ENCODE results near the gene KIF21B.

Gene KIF21B

GRCh38 chr1:201006450-201006849 is 17.1 kb downstream of the KIF21B start:
- H3K9me3 ChIP-seq (ENCODE audit: control insufficient read depth, low read depth, low read length): no peaks in the 10 kb centered on the region
- H3K4me3 ChIP-seq (ENCODE audit: low read length): no peak overlapping the region
- H3K36me3 ChIP-seq (ENCODE audit: control insufficient read depth, low read depth, low read length): peaks cover 21% of the 10 kb centered on the region
- peaks cover 8% of the 10 kb centered on the region for H3K4me1 ChIP-seq (ENCODE audit: control insufficient read depth, low read depth, low read length)
- H3K27me3 ChIP-seq (ENCODE audit: control insufficient read depth, insufficient read depth, low read length): no peaks in the 10 kb centered on the region
- no peak overlapping the region for H3K9ac ChIP-seq (ENCODE audit: low read length)
- no peak overlapping the region for H3K27ac ChIP-seq (ENCODE audit: low read length)

- no peak overlapping the region for H3K27ac ChIP-seq (ENCODE audit: low read length)
- H3K9me3 ChIP-seq (ENCODE audit: control insufficient read depth, low read depth, low read length): no peaks in the 10 kb centered on the region
- no peak overlapping the region for H3K4me3 ChIP-seq (ENCODE audit: low read length)
- H3K4me1 ChIP-seq (ENCODE audit: control insufficient read depth, low read depth, low read length): no peaks in the 10 kb centered on the region
- H3K27me3 ChIP-seq (ENCODE audit: control insufficient read depth, insufficient read depth, low read length): no peaks in the 10 kb centered on the region
- H3K9ac ChIP-seq (ENCODE audit: low read length): no peak overlapping the region
- H3K36me3 ChIP-seq (ENCODE audit: control insufficient read depth, low read depth, low read length): peaks cover 24% of the 10 kb centered on the region
Measured at GRCh38 chr1:201004732-201005131, 18.8 kb downstream of the KIF21B start.

- Histone ChIP-seq H3K27ac (ENCODE audit: low read length) (no peak overlapping the region), H3K36me3 (ENCODE audit: control insufficient read depth, low read depth, low read length) (peaks cover 24% of the 10 kb centered on the region), H3K4me1 (ENCODE audit: control insufficient read depth, low read depth, low read length) (no peaks in the 10 kb centered on the region)
Measured at GRCh38 chr1:201004154-201004553, 19.4 kb downstream of the KIF21B start.

GRCh38 chr1:201002510-201002909 is 21.0 kb downstream of the KIF21B start:
- Histone ChIP-seq H3K4me3 (ENCODE audit: low read length) (no peak overlapping the region), H3K9ac (ENCODE audit: low read length) (no peak overlapping the region), H3K9me3 (ENCODE audit: control insufficient read depth, low read depth, low read length) (no peaks in the 10 kb centered on the region), H3K27me3 (ENCODE audit: control insufficient read depth, insufficient read depth, low read length) (no peaks in the 10 kb centered on the region), H3K36me3 (ENCODE audit: control insufficient read depth, low read depth, low read length) (peaks cover 30% of the 10 kb centered on the region), H3K27ac (ENCODE audit: low read length) (no peak overlapping the region), H3K4me1 (ENCODE audit: control insufficient read depth, low read depth, low read length) (no peaks in the 10 kb centered on the region)

More at GRCh38 chr1:201004154-201004553, 19.4 kb downstream of the KIF21B start:
- Histone ChIP-seq H3K27me3 (ENCODE audit: control insufficient read depth, insufficient read depth, low read length) (no peaks in the 10 kb centered on the region), H3K4me3 (ENCODE audit: low read length) (no peak overlapping the region), H3K9me3 (ENCODE audit: control insufficient read depth, low read depth, low read length) (no peaks in the 10 kb centered on the region), H3K9ac (ENCODE audit: low read length) (no peak overlapping the region)

- H3K4me3 ChIP-seq (ENCODE audit: low read length): no peak overlapping the region
- no peaks in the 10 kb centered on the region for H3K9me3 ChIP-seq (ENCODE audit: control insufficient read depth, low read depth, low read length)
- H3K9ac ChIP-seq (ENCODE audit: low read length): no peak overlapping the region
- no peaks in the 10 kb centered on the region for H3K27me3 ChIP-seq (ENCODE audit: control insufficient read depth, insufficient read depth, low read length)
- H3K4me1 ChIP-seq (ENCODE audit: control insufficient read depth, low read depth, low read length): no peaks in the 10 kb centered on the region
- H3K27ac ChIP-seq (ENCODE audit: low read length): no peak overlapping the region
- H3K36me3 ChIP-seq (ENCODE audit: control insufficient read depth, low read depth, low read length): peaks cover 30% of the 10 kb centered on the region
Measured at GRCh38 chr1:201001962-201002361, 21.6 kb downstream of the KIF21B start.

GRCh38 chr1:201000391-201000790 is 23.1 kb downstream of the KIF21B start:
- H3K36me3 ChIP-seq (ENCODE audit: control insufficient read depth, low read depth, low read length): peaks cover 36% of the 10 kb centered on the region
- no peak overlapping the region for H3K4me3 ChIP-seq (ENCODE audit: low read length)
- no peak overlapping the region for H3K9ac ChIP-seq (ENCODE audit: low read length)
- H3K4me1 ChIP-seq (ENCODE audit: control insufficient read depth, low read depth, low read length): no peaks in the 10 kb centered on the region
- H3K27me3 ChIP-seq (ENCODE audit: control insufficient read depth, insufficient read depth, low read length): no peaks in the 10 kb centered on the region
- no peak overlapping the region for H3K27ac ChIP-seq (ENCODE audit: low read length)
- H3K9me3 ChIP-seq (ENCODE audit: control insufficient read depth, low read depth, low read length): no peaks in the 10 kb centered on the region

- Histone ChIP-seq H3K27ac (ENCODE audit: low read length) (no peak overlapping the region), H3K36me3 (ENCODE audit: control insufficient read depth, low read depth, low read length) (peaks cover 31% of the 10 kb centered on the region), H3K4me1 (ENCODE audit: control insufficient read depth, low read depth, low read length) (no peaks in the 10 kb centered on the region), H3K9ac (ENCODE audit: low read length) (no peak overlapping the region), H3K4me3 (ENCODE audit: low read length) (no peak overlapping the region), H3K27me3 (ENCODE audit: control insufficient read depth, insufficient read depth, low read length) (no peaks in the 10 kb centered on the region), H3K9me3 (ENCODE audit: control insufficient read depth, low read depth, low read length) (no peaks in the 10 kb centered on the region)
Measured at GRCh38 chr1:200999667-201000066, 23.8 kb downstream of the KIF21B start.

GRCh38 chr1:200998323-200998722 is 25.2 kb downstream of the KIF21B start:
- Histone ChIP-seq H3K36me3 (ENCODE audit: control insufficient read depth, low read depth, low read length) (peaks cover 22% of the 10 kb centered on the region), H3K9ac (ENCODE audit: low read length) (no peak overlapping the region), H3K4me1 (ENCODE audit: control insufficient read depth, low read depth, low read length) (no peaks in the 10 kb centered on the region), H3K4me3 (ENCODE audit: low read length) (no peak overlapping the region), H3K27me3 (ENCODE audit: control insufficient read depth, insufficient read depth, low read length) (no peaks in the 10 kb centered on the region), H3K27ac (ENCODE audit: low read length) (no peak overlapping the region), H3K9me3 (ENCODE audit: control insufficient read depth, low read depth, low read length) (no peaks in the 10 kb centered on the region)

- no peaks in the 10 kb centered on the region for H3K27me3 ChIP-seq (ENCODE audit: control insufficient read depth, insufficient read depth, low read length)
- H3K36me3 ChIP-seq (ENCODE audit: control insufficient read depth, low read depth, low read length): peaks cover 36% of the 10 kb centered on the region
- no peak overlapping the region for H3K9ac ChIP-seq (ENCODE audit: low read length)
- no peaks in the 10 kb centered on the region for H3K9me3 ChIP-seq (ENCODE audit: control insufficient read depth, low read depth, low read length)
- no peak overlapping the region for H3K27ac ChIP-seq (ENCODE audit: low read length)
- H3K4me1 ChIP-seq (ENCODE audit: control insufficient read depth, low read depth, low read length): no peaks in the 10 kb centered on the region
- no peak overlapping the region for H3K4me3 ChIP-seq (ENCODE audit: low read length)
Measured at GRCh38 chr1:200992382-200993048, 31.0 kb downstream of the KIF21B start.

GRCh38 chr1:200991097-200991614 is 32.4 kb downstream of the KIF21B start:
- Histone ChIP-seq H3K4me1 (ENCODE audit: control insufficient read depth, low read depth, low read length) (no peaks in the 10 kb centered on the region), H3K9me3 (ENCODE audit: control insufficient read depth, low read depth, low read length) (no peaks in the 10 kb centered on the region), H3K27ac (ENCODE audit: low read length) (no peak overlapping the region), H3K9ac (ENCODE audit: low read length) (no peak overlapping the region), H3K27me3 (ENCODE audit: control insufficient read depth, insufficient read depth, low read length) (no peaks in the 10 kb centered on the region), H3K4me3 (ENCODE audit: low read length) (no peak overlapping the region), H3K36me3 (ENCODE audit: control insufficient read depth, low read depth, low read length) (peaks cover 40% of the 10 kb centered on the region)

GRCh38 chr1:200990114-200990513 is 33.4 kb downstream of the KIF21B start:
- H3K27ac ChIP-seq (ENCODE audit: low read length): no peak overlapping the region
- H3K36me3 ChIP-seq (ENCODE audit: control insufficient read depth, low read depth, low read length): peaks cover 35% of the 10 kb centered on the region
- H3K27me3 ChIP-seq (ENCODE audit: control insufficient read depth, insufficient read depth, low read length): no peaks in the 10 kb centered on the region
- H3K9ac ChIP-seq (ENCODE audit: low read length): no peak overlapping the region
- H3K9me3 ChIP-seq (ENCODE audit: control insufficient read depth, low read depth, low read length): no peaks in the 10 kb centered on the region
- H3K4me3 ChIP-seq (ENCODE audit: low read length): no peak overlapping the region
- H3K4me1 ChIP-seq (ENCODE audit: control insufficient read depth, low read depth, low read length): no peaks in the 10 kb centered on the region

GRCh38 chr1:200989337-200989736 is 34.2 kb downstream of the KIF21B start:
- H3K4me3 ChIP-seq (ENCODE audit: low read length): no peak overlapping the region
- H3K36me3 ChIP-seq (ENCODE audit: control insufficient read depth, low read depth, low read length): peaks cover 40% of the 10 kb centered on the region
- H3K27ac ChIP-seq (ENCODE audit: low read length): no peak overlapping the region
- no peak overlapping the region for H3K9ac ChIP-seq (ENCODE audit: low read length)
- H3K4me1 ChIP-seq (ENCODE audit: control insufficient read depth, low read depth, low read length): no peaks in the 10 kb centered on the region
- no peaks in the 10 kb centered on the region for H3K27me3 ChIP-seq (ENCODE audit: control insufficient read depth, insufficient read depth, low read length)
- H3K9me3 ChIP-seq (ENCODE audit: control insufficient read depth, low read depth, low read length): no peaks in the 10 kb centered on the region
